Brain microvascular endothelial cell (primary cell): Measurements from ENCODE around the gene EDAR.

Experiments
- DNase-seq: peaks from one replicate; pipeline ENCODE4 v3.0.0-alpha.2; 2020
- H3K27ac ChIP-seq: fragments of 250-450 bp; sonication (Bioruptor Pico); 2 replicates; pipeline ENCODE4 v1.5.1; 2020; ENCODE audit warnings: mild to moderate bottlenecking, moderate library complexity
- H3K27me3 ChIP-seq: fragments of 250-450 bp; sonication (Bioruptor Pico); replicated peaks from 2 replicates; pipeline ENCODE4 v1.5.1; 2020; ENCODE audit warnings: mild to moderate bottlenecking
- H3K36me3 ChIP-seq: fragments of 250-450 bp; sonication (Bioruptor Pico); replicated peaks from 2 replicates; pipeline ENCODE4 v1.5.1; 2020; ENCODE audit warnings: mild to moderate bottlenecking
- H3K4me3 ChIP-seq: 2 replicates; pipeline ENCODE4 v1.5.1; 2011; ENCODE audit warnings: low read depth, mild to moderate bottlenecking, control low read depth, low read length, moderate library complexity
- CTCF ChIP-seq: IDR thresholded peaks from 2 replicates; pipeline ENCODE4 v1.5.1; 2011; ENCODE audit warnings: low read depth, mild to moderate bottlenecking, moderate library complexity, low read length, control low read depth, inconsistent platforms; ENCODE audit errors: missing control alignments
- in situ Hi-C: cut with HindIII; loops from 2 replicates; pipeline ENCODE4 v1.10.0; 2017; ENCODE audit warnings: low sequenced_read_pairs, low pct_ligation_motif_present

EDAR gene

GRCh38 chr2:108983061-108983460 lies 6.0 kb downstream of the EDAR start:
- in situ Hi-C loops, result no loop called here
- Histone ChIP-seq H3K36me3 (no peaks in the 10 kb centered on the region), H3K4me3 (no peak overlapping the region), H3K27ac (no peak overlapping the region), H3K27me3 (peaks cover 25% of the 10 kb centered on the region)
- no peak for TF ChIP-seq CTCF
- DNase-seq, result no peak

GRCh38 chr2:108982259-108982679 lies 6.8 kb downstream of the EDAR start:
- TF ChIP-seq CTCF, result no peak

GRCh38 chr2:108981846-108982245 lies 7.2 kb downstream of the EDAR start:
- no peaks in the 10 kb centered on the region for H3K36me3 ChIP-seq
- H3K4me3 ChIP-seq, result no peak overlapping the region
- in situ Hi-C loops, result no loop called here
- H3K27ac ChIP-seq, result no peak overlapping the region
- no peak for TF ChIP-seq CTCF
- H3K27me3 ChIP-seq, result peaks cover 17% of the 10 kb centered on the region
- DNase-seq, result no peak

More at GRCh38 chr2:108982259-108982679, 6.8 kb downstream of the EDAR start:
- DNase-seq, result no peak
- no peak overlapping the region for H3K4me3 ChIP-seq
- H3K27ac ChIP-seq, result no peak overlapping the region
- in situ Hi-C loops, result no loop called here
- peaks cover 17% of the 10 kb centered on the region for H3K27me3 ChIP-seq
- no peaks in the 10 kb centered on the region for H3K36me3 ChIP-seq

GRCh38 chr2:108980076-108980475 lies 8.9 kb downstream of the EDAR start:
- Histone ChIP-seq H3K4me3 (no peak overlapping the region), H3K27ac (no peak overlapping the region), H3K36me3 (no peaks in the 10 kb centered on the region), H3K27me3 (peaks cover 15% of the 10 kb centered on the region)
- in situ Hi-C loops, result no loop called here
- no peak for DNase-seq
- TF ChIP-seq CTCF, result no peak

- TF ChIP-seq CTCF, result no peak
- no peak for DNase-seq
- no peak overlapping the region for H3K27ac ChIP-seq
- peaks cover 15% of the 10 kb centered on the region for H3K27me3 ChIP-seq
- no peaks in the 10 kb centered on the region for H3K36me3 ChIP-seq
- in situ Hi-C loops, result no loop called here
- H3K4me3 ChIP-seq, result no peak overlapping the region
These were observed 9.6 kb downstream of the EDAR start for GRCh38 chr2:108979461-108979860.

- Histone ChIP-seq H3K4me3 (no peak overlapping the region), H3K36me3 (no peaks in the 10 kb centered on the region), H3K27me3 (peaks cover 15% of the 10 kb centered on the region), H3K27ac (no peak overlapping the region)
- no peak for DNase-seq
- in situ Hi-C loops, result no loop called here
- no peak for TF ChIP-seq CTCF
These were observed 10.3 kb downstream of the EDAR start for GRCh38 chr2:108978709-108979111.
